Stimulated activated CD4-positive, alpha-beta T cell treated with anti-CD3 and anti-CD28 coated beads, Interleukin-4, amount 100 ng/mL, for 48 hours (primary cell): ENCODE results near the gene BRF1.
"Not testable (repeated sequence)": the region's sequence is repeated elsewhere in the genome, so short reads cannot be mapped to it uniquely, and the experiment has no call there.

Experiments used
- DNase-seq, 2 donors: peaks; one replicate each; pipeline ENCODE4 v3.0.0-alpha.2; 2020; ENCODE audit warnings: low read depth in 2 of 2

BRF1 gene

DNA sequence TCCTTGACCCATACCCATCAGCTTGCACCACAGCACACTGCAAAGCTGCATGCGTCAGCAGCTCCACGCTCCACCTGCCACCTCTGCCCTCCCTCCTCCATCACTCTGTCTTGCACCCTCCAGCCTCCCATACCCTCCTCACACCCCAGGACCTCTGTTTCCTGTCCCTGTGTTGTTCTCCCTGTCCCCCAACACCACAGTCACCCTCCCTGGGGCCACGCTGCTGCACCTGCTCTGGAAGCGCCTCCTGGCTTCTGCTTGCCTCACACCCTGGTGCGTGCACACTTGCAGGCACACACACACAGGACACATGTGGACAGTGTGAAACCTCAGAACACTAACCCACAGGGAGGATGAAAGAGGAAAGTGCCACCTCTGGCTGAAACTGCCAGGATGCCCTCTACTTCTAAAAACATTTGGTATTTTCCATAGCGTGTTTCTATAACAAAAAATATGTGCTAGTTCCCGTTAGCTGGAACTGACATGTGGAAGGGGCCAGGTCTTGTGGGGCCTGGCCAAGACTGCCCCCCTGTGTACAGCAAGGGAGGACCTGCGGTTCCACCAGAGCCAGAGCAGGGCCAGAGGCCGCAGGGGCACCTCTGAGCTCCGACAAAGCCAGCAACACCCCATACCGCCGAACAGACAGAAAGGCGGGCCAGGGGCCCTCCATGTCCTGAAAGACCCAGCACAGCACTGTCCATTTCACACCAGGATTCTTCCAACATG is 10.0 kb downstream of the BRF1 start:
- no peak for DNase-seq

GRCh38 chr14:105288936-105289335 is 11.9 kb downstream of the BRF1 start:
- DNase-seq: not testable (repeated sequence)

GRCh38 chr14:105287249-105288102 is 13.3 kb downstream of the BRF1 start:
- DNase-seq: no peak

GRCh38 chr14:105286759-105287144 is 14.0 kb downstream of the BRF1 start:
- no peak for DNase-seq

DNA sequence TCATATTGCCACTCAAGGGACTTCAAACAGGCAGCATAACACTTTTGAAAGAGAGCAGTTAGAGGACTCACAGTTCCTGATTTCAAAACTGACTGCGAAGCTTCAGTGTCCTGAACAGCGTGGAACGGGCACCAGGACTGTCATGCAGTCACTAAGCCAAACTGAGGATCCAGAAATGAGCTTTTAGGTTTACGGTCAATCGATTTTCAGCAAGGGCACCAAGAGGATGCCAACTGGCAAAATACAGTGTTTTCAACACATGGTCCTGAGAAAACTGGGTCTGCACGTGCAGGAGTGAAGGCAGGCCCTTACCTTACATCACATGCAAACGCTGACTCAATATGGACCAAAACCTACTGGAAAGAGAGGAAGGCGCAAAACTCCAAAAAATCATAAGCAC is 15.6 kb downstream of the BRF1 start:
- DNase-seq: no peak

GRCh38 chr14:105283899-105284298 is 16.9 kb downstream of the BRF1 start:
- DNase-seq: no peak

- DNase-seq: no peak
Observed at GRCh38 chr14:105283028-105283427, 17.8 kb downstream of the BRF1 start.

DNA sequence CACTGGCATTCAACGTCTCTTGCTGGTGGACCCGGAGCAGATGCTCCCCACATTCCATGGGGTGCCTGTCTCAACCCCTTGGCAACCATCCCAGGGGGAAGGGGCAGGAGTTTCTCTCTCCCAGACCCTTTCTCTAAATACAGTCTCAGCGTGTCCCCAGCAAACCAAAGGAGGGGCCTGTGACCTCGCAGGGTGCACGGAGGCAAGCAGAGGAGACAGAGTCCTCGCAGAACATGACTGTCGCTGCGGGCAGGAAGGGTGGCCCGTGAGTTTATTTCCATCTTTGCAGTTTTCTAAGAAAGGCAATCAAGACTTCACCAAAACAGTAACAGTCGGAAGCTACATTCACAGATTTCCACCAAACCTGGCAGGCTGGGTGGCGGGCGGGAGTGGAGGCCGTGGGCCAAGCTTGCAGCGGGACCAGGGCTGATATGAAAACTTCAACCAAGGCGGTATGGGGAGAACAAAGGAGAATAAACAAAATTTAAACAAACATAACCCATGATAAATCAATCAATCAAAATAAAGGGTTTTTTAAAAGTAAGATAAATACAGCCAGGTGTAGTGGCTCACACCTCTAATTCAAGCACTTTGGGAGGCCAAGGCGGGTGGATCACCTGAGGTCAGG is 18.6 kb downstream of the BRF1 start:
- DNase-seq: no peak

DNA sequence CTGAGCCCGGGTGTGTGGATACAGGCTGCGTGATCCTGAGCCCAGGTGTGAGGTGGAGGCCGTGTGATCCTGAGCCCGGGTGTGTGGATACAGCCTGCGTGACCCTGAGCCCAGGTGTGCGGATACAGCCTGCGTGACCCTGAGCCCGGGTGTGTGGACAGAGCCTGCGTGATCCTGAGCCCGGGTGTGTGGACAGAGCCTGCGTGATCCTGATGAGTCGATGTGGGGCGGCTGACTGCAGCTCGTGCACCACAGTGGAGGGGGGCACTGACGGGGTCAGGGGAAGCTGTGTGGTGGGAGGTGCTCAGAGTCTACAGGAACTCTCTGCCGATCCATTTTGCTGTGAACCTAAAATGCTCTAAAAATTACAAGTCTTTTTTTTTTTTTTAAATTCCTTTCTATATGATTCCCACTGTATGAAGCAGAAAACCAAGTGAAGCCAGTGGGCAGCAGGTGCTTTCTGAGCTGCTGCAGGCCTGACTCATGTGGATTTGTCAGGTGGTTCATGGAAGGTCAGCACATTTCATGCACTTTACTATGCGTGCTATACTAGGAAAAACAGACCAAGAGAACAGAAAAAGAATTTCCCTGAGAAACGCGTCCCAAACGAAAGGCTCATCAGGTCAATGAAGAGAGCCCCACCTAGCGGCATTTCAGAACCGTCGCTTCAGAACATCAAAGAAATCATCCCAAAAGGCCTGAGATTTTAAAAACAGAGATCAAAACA is 19.3 kb downstream of the BRF1 start:
- no peak for DNase-seq

GRCh38 chr14:105280525-105280924 is 20.3 kb downstream of the BRF1 start:
- DNase-seq: no peak

- no peak for DNase-seq
Observed at GRCh38 chr14:105279642-105280361, 21.0 kb downstream of the BRF1 start.

DNA sequence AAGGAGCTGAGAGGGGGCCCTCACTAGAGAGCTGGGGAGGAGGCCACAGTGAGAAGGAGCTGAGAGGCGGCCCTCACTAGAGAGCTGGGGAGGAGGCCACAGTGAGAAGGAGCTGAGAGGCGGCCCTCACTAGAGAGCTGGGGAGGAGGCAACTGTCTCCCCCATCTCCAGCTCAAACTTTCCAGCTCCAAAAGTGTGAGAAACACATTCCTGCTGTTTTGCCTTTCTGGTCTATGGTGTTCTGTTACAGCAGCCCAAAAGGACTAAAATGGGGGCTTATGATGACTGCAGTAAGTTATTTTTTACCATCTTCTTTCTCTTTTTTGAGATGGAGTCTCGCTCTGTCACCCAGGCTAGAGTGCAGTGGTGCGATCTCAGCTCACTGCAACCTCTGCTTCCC is 23.4 kb downstream of the BRF1 start:
- not testable (repeated sequence) for DNase-seq

- DNase-seq: no peak
Observed at GRCh38 chr14:105275267-105275946, 25.4 kb downstream of the BRF1 start.

- no peak for DNase-seq
Observed at GRCh38 chr14:105274637-105275036, 26.2 kb downstream of the BRF1 start.

DNA sequence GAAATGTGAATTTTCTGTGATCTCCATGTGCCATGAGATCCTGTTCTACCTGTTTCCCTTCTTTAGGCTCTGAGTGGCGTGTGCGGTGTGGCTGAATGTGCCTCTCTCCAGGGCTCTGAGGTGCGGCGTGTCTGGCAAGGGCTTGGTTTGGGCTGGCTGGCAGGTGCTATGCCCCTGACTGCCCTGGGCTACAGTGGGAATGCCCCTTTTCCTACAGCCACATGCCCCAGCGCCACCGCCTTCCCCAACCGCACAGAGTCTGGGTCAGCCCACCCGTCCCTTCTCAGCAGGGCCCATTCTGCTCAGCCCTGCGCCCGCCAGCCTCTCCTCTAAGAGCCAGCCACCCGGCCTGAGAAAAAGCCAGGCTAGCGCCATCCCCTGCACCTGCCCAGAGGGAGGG is 27.7 kb downstream of the BRF1 start:
- no peak for DNase-seq

DNA sequence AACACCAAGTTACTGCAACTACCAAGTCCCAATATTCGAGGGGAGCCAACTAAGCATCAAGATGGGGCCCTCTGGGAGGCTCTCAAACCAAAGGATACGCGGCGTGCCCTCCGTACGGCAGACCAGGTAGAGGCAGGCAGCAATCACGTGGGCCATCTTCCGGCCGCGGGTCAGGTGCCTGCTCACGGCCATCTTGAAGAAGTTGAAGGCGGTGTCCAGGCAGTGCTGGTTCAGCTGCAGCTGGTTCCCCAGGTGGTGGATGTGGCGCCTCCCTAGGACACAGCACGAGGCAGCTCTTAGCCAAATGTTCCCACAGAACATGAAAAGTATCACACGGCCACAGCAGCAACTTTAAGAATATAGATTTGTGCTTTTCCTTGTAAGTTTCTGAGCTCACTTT is 28.2 kb downstream of the BRF1 start:
- DNase-seq: no peak

DNA sequence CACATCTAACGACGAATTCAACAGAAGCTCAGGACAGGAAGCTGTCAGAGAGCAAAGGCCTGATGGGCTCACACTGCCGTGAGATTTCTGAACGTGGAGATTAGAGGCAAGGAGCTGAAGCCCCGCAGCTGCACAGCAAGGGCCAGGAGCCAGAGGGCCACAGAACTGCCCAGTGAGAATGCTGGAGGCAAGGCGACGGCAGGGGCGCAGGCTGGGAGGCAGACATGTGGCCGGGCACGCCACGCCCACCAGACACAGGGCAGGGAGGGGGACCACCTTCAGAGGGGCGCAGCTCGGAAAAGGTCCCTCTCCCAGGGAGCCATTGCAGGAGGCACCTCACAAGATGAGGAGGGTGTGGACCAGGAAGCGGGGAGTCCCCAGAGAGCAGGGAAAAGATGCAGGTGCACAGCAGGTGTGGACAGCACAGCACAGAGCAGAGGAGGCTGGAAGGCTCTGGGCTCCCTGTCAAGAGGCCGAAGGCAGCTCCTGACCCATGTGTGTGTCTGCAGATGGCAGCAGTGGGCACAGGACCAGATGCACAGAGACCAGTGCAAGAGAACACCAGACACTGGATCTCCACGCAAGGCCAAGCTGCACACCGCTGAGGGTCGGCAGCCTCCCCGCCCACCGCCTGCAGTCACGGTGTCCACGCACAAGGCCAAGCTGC is 29.4 kb downstream of the BRF1 start:
- no peak for DNase-seq

- DNase-seq: no peak
Observed at GRCh38 chr14:105269405-105269804, 31.4 kb downstream of the BRF1 start.

- DNase-seq: no peak
Observed at GRCh38 chr14:105268736-105269354, 32.0 kb downstream of the BRF1 start.
